NCI-H2196 (cell line): Measurements from ENCODE around the gene MRPL9.
"Not testable (repeated sequence)": the region's sequence is repeated elsewhere in the genome, so short reads cannot be mapped to it uniquely, and the experiment has no call there.

Source experiments
- DNase-seq: peaks from one replicate; lab custom pipeline; 2025; ENCODE audit not compliant: unreplicated experiment; lab: John Stamatoyannopoulos, UW

The MRPL9 gene

DNA sequence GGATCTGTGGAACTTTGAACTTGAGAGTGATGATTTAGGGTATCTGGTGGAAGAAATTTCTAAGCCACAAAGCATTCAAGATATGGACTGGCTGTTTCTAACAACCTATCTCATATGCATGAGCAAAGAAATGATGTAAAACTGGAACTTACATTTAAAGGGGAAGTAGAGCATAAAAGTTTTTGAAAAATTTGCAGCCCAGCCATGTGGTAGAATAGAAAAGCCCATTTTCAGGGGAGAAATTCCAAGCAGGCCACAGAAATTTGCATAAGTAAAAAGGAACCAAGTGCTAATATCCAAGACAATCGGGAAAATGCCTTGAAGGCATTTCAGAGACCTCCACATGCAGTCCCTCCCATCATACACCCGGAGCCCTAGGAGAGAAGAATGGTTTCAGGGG is 26.3 kb downstream of the MRPL9 start:
- no peak for DNase-seq

DNA sequence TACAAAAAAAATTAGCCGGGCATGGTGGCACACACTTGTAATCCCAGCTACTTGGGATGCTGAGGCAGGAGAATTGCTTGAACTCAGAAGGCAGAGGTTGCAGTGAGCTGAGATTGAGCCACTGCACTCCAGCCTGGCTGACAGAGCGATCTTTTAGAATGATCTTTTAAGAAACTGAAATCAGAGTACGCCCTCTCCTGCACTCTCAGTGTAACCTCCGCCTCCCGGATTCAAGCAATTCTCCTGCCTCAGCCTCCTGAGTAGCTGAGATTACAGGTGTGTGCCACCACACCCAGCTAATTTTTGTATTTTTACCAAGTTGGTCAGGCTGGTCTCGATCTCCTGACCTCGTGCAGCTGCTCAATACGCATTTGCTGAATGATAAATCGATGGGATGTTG is 29.3 kb downstream of the MRPL9 start:
- not testable (repeated sequence) for DNase-seq

DNA sequence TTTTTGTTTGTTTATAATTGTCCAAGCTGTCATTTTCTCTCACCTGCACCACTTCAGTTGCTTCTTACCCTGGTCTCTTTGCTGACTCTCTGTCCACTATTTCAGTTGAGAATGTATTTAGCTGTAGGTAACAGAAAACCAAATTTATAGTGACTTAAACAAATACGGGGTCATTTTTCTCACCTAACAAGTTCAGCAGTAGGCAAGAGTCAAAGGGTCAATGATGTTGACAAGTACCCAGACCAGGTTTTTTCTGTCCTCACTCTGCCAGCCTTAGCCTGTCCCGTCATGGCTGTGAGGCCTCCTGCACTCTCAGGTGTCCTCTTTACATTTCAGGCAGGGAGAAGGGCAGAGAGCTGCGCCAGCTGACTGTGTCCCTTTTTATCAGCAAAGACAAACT is 30.2 kb downstream of the MRPL9 start:
- no peak for DNase-seq

DNA sequence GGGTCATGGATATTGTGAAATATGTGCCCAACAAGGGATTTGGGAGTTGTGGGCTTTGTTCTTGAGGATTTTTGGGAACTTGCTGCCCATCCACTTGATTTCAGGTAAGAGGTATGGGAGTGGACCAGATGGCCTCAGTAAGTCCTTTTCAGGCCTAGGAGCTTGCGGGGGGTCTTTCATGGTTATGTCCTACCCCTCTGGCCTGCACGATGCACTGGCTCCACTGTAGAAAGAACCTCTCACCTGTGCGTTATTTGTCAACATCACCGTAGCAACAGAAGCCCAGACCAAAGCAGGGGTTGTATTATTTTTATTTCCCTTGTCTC is 33.4 kb downstream of the MRPL9 start:
- no peak for DNase-seq

DNA sequence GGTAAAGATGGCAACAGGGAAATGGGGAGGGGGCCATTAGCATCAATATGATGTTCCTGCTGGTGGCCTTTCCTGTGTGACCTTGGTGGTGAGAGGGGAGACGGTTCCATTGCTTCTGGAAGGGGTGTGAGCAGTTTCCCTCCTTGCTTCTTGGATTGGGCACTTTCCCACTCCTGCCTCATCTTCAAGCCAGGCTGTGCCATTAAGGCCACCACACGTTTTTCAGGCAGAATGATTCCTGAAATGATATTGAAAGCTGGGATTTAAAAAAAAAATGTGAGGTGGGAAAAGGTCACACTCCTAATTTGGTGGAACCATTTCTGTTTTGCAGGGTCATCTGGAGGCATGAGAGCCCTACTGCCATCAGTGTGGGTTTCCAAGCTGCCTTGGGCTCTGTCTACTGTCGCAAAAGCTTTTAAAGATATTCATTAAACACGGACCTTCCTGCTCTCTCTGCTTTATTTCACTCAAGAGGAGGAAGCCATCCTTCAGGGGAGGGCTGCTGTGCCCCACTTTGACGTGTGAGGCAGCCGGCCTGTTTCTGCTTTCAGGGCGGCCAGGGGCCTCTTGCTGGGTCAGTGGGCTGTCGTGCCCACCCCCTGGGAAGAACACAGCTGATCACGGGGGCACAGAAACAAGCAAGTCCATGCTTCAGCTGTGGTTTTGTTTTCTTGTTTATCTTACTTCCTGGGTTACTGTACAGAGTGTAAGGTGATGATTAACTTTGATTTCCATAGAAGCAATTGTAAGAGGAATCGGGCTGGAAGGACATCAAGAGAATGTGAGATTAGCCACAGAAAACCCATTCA is 33.9 kb downstream of the MRPL9 start:
- no peak for DNase-seq

DNA sequence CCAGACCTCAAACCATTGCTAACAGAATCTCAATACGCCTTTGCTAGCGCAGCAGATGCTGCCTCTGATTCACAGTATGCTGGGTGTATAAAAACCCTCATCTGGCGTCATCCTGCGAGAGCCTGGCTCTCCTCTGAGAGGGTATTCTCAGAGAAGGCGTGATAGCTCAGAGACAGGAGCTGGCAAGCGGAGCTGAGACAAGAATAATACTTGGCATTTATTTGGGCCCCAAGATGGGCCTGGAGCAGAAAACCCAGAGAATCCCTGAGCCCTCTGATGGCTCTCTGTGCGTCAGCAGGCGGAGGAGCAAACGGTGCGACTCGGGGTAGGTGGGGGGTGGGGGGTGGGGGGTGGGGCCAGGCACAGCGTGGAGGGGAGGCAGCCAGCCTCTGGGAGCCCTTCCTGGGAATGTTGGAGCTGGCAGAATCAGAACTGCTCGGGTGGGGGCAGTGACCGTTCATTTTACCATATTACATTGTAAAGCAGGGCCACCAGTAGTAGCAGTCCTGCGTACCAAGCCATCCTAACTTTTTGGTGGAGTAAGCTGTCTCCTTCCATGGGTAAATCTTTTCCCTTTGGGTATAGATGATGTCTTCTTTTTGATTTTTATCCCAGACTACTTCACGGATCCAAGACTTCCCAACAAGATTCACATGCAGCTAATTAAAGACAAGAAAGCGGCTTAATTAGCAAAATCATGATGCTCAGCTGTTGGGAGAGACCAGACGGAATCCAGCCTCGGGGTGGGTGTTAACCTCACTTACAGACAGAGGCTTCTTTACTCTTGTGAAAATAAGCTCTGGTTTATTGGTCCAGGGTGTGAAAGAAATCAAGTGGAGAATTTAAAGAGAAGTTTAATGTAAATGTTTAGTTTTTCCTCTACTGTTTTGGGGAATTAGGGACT is 34.9 kb downstream of the MRPL9 start:
- DNase-seq = no peak

DNA sequence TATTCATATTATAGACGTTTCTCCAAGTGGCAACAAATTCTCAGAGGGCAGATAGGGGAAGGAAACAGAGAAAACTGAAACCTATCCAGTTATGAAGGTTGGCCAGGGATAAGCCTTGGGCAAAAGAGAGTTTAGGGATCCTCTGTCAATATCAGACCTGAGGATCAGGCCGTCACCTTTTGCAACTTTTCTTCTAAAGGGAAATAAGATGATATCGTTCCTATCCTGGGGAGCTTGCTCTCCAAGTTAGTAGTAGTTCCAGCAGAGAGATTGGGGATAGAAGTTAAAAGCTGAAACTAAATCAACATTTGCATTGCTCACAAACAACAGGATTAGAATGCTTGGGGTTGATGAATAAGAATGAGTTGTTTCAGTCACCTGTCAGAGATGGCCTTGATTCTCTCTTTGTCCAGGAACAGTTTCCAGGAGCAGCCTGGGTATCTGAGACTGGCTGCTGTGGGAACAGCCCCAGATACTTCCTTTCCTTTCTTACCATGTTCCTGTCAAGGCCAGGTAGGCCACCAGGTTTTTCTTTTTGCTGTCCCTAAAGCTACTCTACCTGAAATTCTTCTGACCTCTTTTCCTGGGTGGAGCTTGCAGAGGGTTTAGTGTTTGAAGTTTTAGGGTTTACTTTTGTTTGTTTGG is 39.4 kb downstream of the MRPL9 start:
- DNase-seq = no peak

DNA sequence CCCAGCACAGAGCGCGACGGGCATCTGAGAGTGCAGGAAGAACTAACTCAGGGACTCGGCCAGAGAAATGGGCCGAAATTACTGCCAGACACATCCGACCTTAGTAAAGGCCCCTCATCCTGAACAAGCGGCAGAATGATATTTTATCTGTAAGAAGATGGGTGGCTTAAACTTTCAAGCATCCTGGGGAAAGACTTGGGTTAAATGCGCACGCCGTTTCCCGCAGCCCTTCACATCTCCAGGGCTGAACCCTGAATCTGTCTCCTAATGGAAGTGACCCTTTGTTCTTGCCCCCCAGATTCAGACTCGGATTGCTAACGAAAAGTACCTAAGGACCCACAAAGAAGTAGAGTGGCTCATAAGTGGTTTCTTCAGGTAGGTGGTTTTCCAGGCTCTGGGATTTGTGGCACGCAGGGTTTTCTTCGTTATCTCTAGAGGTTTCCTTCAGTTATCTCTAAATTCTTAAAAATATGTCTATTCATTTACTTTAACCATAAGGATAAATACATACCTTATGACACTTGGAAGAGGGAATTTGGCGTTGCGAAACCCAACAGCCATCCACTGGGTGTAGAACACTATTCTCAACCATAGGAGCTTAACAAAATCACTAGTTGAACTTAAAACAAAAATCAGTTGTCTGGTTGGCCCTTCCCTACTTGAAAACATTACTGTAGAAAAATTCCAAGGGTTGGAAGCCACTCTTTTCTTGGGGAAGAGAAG is 41.3 kb downstream of the MRPL9 start:
- no peak for DNase-seq

DNA sequence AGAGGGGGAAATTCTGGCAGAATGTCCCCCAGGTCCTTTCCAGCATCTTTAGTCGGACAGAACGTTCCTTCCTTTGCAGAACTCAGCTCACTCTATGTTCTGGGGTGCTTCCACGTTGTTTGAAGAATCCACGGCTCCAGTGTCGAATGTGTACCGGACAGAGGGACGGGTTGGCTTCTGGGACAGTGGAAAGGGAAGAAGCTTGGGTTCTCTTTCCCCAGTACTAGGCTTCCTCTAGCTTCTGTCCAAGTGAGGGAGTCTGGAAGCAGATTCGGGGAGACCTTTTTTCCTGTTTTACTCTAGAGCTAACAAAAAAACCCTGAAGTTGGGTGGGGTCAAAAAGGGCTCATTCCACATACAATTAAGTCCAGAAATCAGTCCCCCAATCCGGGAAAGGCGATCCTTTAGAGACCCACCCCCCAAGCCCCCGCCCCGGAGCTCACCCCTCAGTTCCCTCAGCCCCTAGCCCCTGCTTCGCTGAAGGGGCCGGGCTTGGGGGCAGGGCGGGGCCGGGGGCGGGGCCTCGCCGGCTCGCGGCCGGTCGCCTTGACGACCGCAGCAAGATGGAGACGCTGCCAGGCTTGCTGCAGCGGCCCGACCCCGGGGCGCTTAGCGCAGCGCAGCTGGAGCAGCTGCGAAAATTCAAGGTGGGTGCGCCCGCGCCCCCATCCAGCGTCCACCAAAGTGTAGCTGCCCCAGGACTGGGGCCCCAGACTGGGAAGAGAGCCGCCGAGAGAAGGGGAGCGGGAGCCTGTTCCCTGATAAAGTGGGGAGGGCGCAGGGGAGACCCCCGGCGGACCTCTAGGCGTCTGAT is 42.1 kb downstream of the MRPL9 start, which contains the start of gene RIIAD1:
Gene RIIAD1 (plus strand): TSS at position 549 of the 814 bp plus-strand sequence. CDS start 15 bp downstream, at position 564.
- peak; percentile 41 for DNase-seq

DNA sequence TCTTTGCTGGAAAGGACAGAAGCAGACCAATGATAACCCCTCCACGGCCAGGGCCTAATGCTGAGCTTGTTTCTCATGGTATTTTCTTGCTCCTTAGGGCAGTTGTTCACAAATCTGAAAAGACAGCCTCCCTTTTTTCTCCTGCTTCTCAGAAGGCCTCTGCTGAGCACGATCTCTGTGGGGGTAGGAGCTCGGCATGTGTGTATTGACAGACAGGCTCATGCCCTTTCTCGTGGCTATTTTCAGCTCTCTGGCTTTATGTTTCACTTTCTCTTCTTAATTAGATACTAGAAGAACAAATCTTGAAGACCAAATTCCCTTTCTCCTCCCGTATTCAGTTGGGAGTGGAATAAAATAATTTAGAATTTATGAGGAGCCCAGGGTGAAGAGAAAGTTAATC is 42.7 kb downstream of the MRPL9 start:
- no peak for DNase-seq

DNA sequence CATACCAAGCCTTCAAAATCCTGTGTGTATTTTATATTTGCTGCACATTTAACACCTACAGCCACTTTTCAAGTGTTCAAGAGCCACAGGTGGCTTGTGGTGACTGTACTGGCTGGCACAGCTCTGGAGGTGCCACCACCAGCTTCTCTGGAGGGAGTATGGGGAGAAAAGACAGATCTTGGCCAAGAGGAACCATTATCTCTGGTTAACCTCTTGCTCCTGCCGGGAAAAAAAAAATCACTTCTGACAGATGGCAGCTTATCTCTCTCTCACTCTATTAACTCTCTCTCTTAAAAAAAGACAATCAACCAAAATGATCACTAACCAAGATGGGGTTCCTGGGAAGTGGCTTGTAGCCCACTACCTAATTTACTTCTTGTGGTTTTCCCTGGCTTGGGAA is 43.2 kb downstream of the MRPL9 start:
- no peak for DNase-seq

DNA sequence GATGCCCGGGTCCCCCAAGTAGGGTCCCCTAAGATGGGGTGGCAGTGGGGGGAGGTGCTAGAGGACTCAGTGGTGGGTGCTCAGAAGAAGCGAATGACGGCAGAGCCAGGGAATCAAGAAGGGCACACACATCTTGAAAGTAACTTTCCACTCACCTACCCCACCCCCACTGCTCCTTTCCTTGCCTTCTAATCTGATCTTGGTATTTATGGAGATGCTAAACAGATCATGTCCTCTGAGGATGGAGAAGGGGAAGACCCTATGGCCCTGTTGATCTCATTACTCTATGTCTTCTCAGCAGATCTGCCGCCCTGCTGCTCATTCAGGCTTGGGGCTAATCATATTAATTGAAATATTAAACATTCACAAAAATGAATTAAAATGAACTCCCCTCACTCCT is 44.6 kb downstream of the MRPL9 start:
- DNase-seq = no peak

DNA sequence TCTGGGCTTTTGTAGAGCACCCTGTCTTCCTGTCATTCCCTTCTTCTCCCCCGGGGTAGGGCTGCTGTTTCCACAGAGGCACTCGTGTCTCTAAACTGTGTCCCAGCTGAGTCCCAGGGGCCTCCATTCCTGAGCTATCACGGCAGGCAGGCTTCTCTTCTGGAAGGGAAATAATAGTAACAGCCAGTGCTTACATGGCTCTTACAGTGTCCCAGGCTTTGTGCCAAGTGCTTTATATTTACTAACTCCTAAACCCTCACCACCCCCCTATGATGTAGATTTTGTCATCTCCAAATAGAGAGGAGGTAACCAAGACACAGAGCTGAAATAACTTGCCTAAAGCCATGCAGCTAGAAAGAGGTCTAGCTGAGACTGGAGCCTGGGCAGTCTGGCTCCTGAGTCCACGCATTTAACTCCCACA is 45.3 kb downstream of the MRPL9 start:
- no peak for DNase-seq

DNA sequence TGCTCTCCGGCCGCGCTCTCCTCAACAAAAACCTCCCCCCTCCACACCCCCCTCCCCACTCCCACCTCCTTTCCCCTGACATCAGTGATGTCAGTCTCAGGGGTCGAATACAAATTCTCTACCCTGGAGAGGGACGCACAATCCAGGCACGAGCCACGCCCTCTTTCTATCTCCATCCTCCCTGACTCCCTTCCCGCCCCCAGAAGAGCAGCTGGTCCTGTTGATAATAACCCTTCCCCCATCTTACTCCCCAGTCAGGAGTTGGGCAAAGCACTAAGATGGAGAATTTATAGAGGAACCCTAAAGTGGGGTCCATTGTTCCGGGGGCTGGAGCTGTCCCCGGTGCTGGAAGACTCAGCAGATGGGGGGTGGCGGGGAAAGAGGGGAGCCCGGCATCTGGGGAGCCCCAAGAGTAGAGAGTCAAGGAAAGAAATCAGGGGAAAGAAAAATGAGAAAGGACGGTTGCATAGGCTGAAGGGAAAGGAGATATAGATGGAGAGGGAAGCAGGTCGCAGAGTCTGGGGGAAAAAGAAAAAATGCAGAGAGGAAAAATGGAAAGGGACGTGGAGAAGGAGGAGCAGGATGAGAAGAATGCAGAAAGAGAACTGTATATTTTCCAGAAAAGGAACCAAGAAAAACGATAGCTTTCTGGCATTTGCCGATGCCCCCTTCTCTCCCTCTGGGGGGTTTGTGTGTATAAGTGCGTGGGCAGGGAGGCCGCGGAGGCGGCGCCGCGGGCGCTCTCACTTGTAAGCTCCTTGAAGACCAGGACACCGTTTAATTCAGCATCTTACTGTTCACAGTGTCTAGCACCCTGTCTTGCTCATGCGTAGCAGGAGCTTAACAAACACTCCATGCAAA is 46.3 kb downstream of the MRPL9 start, which contains the start of gene CELF3:
Gene CELF3 (minus strand): TSS at position 33 of the 861 bp plus-strand sequence. CDS start 783 bp downstream, outside the sequence.
- DNase-seq = peak; percentile 90

DNA sequence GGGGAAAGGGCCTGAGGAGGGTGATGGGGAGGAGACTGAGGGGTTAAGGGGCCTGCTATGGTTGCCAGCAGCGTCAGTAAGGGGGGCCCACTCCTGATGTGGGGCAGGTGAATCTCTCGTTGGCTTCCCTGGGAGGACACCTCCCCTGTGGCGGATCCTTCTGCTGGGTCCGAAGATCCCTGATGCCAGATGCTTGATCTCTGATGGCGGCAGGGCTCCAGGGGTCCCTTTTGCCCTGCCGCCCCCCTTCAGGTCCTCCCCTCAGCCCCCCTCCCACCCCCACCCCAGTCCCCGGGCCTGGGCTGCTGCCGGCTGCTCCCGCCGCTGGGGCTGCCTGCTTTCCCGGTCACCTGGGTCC is 46.9 kb downstream of the MRPL9 start:
- no peak for DNase-seq

DNA sequence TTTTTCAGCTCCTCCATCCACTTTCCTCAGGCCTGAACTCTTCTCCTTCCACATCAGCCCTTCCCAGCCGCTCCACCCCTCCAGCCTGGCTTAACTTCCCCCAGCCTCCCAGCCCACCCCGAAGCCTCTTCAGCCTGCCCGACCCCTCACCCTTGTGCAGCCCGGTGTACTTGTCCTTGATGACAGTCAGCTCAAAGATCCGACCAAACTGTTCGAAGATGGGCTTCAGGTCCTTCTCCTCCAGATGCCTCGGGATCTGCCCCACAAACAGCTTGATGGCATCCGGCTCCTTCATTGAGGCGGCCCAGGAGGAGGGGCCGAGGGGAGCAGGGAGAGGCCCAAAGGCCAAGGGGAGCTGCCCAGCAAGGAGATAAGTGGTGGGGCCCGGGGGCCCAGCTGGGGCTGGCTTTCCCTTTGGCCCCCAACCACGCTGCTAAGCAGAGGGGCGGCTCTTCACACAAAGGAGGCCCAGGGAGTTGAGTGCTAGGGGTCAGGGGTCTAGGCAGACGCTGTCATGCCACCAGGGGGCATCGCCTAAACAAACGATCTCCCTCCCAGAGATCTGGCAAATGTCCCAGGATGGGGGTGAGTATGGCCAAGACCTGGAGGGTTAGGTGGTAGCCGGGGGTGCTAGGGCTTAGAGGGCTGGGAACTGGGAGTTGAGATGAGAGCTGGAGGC is 47.4 kb downstream of the MRPL9 start:
- DNase-seq = peak; percentile 18

DNA sequence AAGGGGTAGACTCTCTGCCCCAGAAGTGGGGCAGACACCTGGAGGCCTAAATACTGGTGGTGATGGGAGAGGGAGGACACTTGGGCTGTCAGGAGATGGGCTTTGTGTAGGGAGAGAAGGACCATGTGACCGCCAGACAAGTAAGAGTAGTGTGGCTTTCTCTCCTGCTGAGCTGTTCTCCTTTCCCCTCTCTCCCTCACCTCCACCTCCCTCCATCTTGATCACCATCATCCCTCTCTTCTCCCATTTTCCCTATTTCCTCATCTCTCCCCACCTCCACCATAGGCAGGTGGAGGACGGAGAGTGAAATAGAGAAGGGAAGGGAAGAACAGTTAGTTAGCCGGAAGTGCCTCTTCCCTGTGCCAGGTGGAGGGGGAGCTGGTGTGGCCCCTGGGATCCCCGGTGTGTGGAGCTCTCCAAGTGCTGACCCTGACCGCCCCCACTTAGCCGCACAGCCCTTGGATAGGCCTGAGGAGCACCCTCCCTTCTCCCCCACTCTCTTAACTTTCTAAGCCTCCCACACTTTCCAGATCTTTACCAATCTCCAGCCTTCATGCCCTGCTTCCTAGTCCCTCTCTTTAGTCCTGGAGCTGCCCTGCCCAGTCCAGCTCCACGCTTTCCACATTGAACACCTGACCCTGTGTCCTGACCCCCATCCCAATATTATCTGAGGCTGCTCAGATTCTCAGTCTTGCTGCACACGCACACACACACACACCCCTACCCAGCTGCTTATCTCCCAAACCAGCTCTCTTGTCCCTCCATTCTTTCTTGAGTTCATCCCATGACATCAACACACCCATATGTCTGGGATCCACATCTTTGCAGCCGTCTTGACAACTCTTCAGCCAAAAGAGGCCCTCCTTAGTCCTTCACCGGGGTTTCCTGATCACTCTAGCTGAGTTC is 48.2 kb downstream of the MRPL9 start:
- no peak for DNase-seq

DNA sequence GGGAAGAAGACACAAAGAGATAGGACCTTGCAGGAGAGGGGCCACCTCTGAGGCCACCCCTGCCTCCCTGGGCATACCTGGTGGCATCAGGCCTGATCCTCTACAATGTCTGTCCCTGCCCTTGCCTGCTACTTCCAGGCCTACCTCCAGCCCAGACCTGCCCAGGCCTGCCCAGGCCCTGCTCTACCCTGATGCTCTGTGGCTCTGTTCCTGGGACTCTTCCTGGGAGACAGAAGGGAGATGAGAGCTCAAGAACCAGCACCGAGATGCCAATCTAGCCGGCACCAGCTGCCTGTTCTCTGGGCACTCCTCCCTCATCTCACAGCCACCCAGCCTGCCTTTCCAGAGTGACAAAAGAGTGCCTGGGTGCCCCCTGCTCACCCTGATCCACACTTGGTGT is 49.4 kb downstream of the MRPL9 start:
- DNase-seq = no peak
